H1 (cell line): Measurements from ENCODE around the gene SULF2. TPM values are rescaled to one million over a fixed set of nuclear protein-coding genes. Genes with fewer than 3 reads are reported as not detected.

ENCODE experiments used
- CTCF ChIA-PET: fragments of 300-600 bp; sonication (Branson Sonifier 250); formaldehyde crosslinking; loops from one replicate; lab custom pipeline; 2021; ENCODE audit not compliant: partially characterized antibody; lab: Charles Lee
- POLR2A ChIA-PET: fragments of 300-600 bp; sonication (Branson Sonifier 250); formaldehyde crosslinking; loops from one replicate; lab custom pipeline; 2021; ENCODE audit warnings: inconsistent platforms; ENCODE audit not compliant: partially characterized antibody; lab: Charles Lee
- DNase-seq, 2 experiments: peaks; one replicate each; pipeline versions ENCODE4 v3.0.0 to v3.0.0-alpha.2; 2010 to 2022; ENCODE audit warnings: low spot score in 2 of 2, low read depth in 1 of 2, mixed read lengths in 1 of 2
- FAIRE-seq: peaks from 2 replicates; lab custom pipeline; 2011; peaks lifted over from hg19 to GRCh38; lab: Jason Lieb, UNC
- H2AFZ ChIP-seq: 2 replicates; pipeline ENCODE4 v1.8.1; 2012; ENCODE audit warnings: low read length, inconsistent platforms
- H2AK5ac ChIP-seq: 2 replicates; pipeline ENCODE4 v1.6.1; 2013; ENCODE audit warnings: low read depth, low read length
- H2BK120ac ChIP-seq: replicated peaks from 2 replicates; pipeline ENCODE3; 2013; ENCODE audit warnings: low read depth, low read length, inconsistent platforms
- H2BK12ac ChIP-seq: 2 replicates; pipeline ENCODE4 v1.6.1; 2013; ENCODE audit warnings: low read depth, low read length
- H2BK15ac ChIP-seq: 2 replicates; pipeline ENCODE4 v1.6.1; 2013; ENCODE audit warnings: low read length
- H2BK20ac ChIP-seq: 2 replicates; pipeline ENCODE4 v1.6.1; 2013; ENCODE audit warnings: low read length
- H2BK5ac ChIP-seq: 2 replicates; pipeline ENCODE4 v1.6.1; 2013; ENCODE audit warnings: low read depth, low read length
- H3K14ac ChIP-seq: 2 replicates; pipeline ENCODE4 v1.6.1; 2013; ENCODE audit warnings: inconsistent platforms; ENCODE audit not compliant: insufficient read length
- H3K18ac ChIP-seq: 2 replicates; pipeline ENCODE4 v1.6.1; 2013; ENCODE audit warnings: low read length; ENCODE audit errors: extremely low read depth
- H3K23ac ChIP-seq: 2 replicates; pipeline ENCODE4 v1.6.1; 2013; ENCODE audit warnings: inconsistent platforms; ENCODE audit not compliant: insufficient read length
- H3K23me2 ChIP-seq: 2 replicates; pipeline ENCODE4 v1.6.1; 2013; ENCODE audit warnings: low read depth, low read length
- H3K27ac ChIP-seq: 2 replicates; pipeline ENCODE4 v1.6.1; 2011; ENCODE audit warnings: low read depth, low read length, inconsistent platforms
- H3K27me3 ChIP-seq, 4 experiments: replicated peaks in 1 of 4; 1 replicate in 1 of 4; 2 replicates in 3 of 4; pipeline versions ENCODE4 v1.6.1 to v1.8.1; 2011 to 2013; ENCODE audit warnings: low read length in 3 of 4, mild to moderate bottlenecking in 3 of 4, inconsistent platforms in 2 of 4, mixed read lengths in 2 of 4, moderate library complexity in 1 of 4; ENCODE audit not compliant: control insufficient read depth in 3 of 4, insufficient read depth in 3 of 4; ENCODE audit errors: extremely low read depth in 1 of 4
- H3K36me3 ChIP-seq, 4 experiments: 2 replicates each; pipeline versions ENCODE4 v1.6.1 to v1.8.1; 2011 to 2013; ENCODE audit warnings: mild to moderate bottlenecking in 4 of 4, low read length in 3 of 4, moderate library complexity in 2 of 4, control low read depth in 1 of 4, inconsistent platforms in 1 of 4; ENCODE audit not compliant: insufficient read depth in 4 of 4, control insufficient read depth in 2 of 4
- H3K4ac ChIP-seq: replicated peaks from 2 replicates; pipeline ENCODE3; 2013; ENCODE audit warnings: low read length, low read depth, mixed read lengths, inconsistent platforms; ENCODE audit not compliant: insufficient read length
- H3K4me1 ChIP-seq, 4 experiments: replicated peaks in 1 of 4; 1 replicate in 1 of 4; 2 replicates in 3 of 4; pipeline versions ENCODE4 v1.6.1 to v1.8.1; 2011 to 2013; ENCODE audit warnings: low read length in 3 of 4, inconsistent platforms in 2 of 4, mixed read lengths in 1 of 4; ENCODE audit not compliant: insufficient read depth in 4 of 4, control insufficient read depth in 3 of 4
- H3K4me2 ChIP-seq, 2 experiments: 2 replicates each; pipeline versions ENCODE4 v1.6.1 to v1.8.1; 2011 to 2013; ENCODE audit warnings: low read depth in 2 of 2, low read length in 2 of 2, control low read depth in 1 of 2, inconsistent platforms in 1 of 2, mild to moderate bottlenecking in 1 of 2; ENCODE audit not compliant: insufficient read depth in 1 of 2
- H3K4me3 ChIP-seq, 4 experiments: fragments of 200-600, 300-600 bp in 1 of 4; sonication (generic), shearing (Covaris generic), sonication (Bioruptor Twin) in 1 of 4; 2 replicates each; pipeline versions ENCODE4 v1.5.1 to v1.8.1; 2011 to 2016; ENCODE audit warnings: low read length in 4 of 4, low read depth in 3 of 4, control low read depth in 2 of 4, inconsistent platforms in 2 of 4, mild to moderate bottlenecking in 2 of 4, mixed read lengths in 1 of 4, moderate library complexity in 1 of 4; ENCODE audit not compliant: insufficient read depth in 2 of 4; ENCODE audit errors: extremely low read depth in 1 of 4
- H3K56ac ChIP-seq: replicated peaks from 2 replicates; pipeline ENCODE3; 2013; ENCODE audit warnings: low read depth, mild to moderate bottlenecking, mixed read lengths, low read length, inconsistent platforms; ENCODE audit not compliant: insufficient read length
- H3K79me1 ChIP-seq: 2 replicates; pipeline ENCODE4 v1.6.1; 2013; ENCODE audit warnings: low read depth, low read length, control low read depth
- H3K79me2 ChIP-seq, 2 experiments: 2 replicates each; pipeline versions ENCODE4 v1.6.1 to v1.8.1; 2012 to 2013; ENCODE audit warnings: low read length in 2 of 2, mild to moderate bottlenecking in 2 of 2, inconsistent platforms in 1 of 2; ENCODE audit not compliant: insufficient read depth in 2 of 2, control insufficient read depth in 1 of 2
- H3K9ac ChIP-seq, 4 experiments: replicated peaks in 1 of 4; 1 replicate in 1 of 4; 2 replicates in 3 of 4; pipeline versions ENCODE4 v1.6.1 to v1.8.1; 2011 to 2013; ENCODE audit warnings: low read depth in 3 of 4, low read length in 3 of 4, control low read depth in 2 of 4, mild to moderate bottlenecking in 2 of 4, moderate library complexity in 2 of 4, inconsistent platforms in 1 of 4; ENCODE audit errors: extremely low read depth in 1 of 4
- H3K9me3 ChIP-seq, 2 experiments: 2 replicates each; pipeline versions ENCODE4 v1.6.1 to v1.8.1; 2012 to 2013; ENCODE audit warnings: mild to moderate bottlenecking in 2 of 2, moderate library complexity in 2 of 2, control low read depth in 1 of 2, inconsistent platforms in 1 of 2, low read depth in 1 of 2, low read length in 1 of 2, mixed read lengths in 1 of 2; ENCODE audit not compliant: insufficient read depth in 2 of 2
- H4K20me1 ChIP-seq, 2 experiments: replicated peaks in 1 of 2; 2 replicates each; pipeline versions ENCODE3 to v1.8.1; 2011 to 2013; ENCODE audit warnings: inconsistent platforms in 2 of 2, low read length in 2 of 2, mild to moderate bottlenecking in 1 of 2; ENCODE audit not compliant: insufficient read depth in 2 of 2, control insufficient read depth in 1 of 2
- H4K5ac ChIP-seq: 2 replicates; pipeline ENCODE4 v1.6.1; 2013; ENCODE audit warnings: low read length, low read depth, mixed read lengths, inconsistent platforms; ENCODE audit not compliant: insufficient read length
- H4K8ac ChIP-seq: 2 replicates; pipeline ENCODE4 v1.8.0; 2013; ENCODE audit warnings: mild to moderate bottlenecking, moderate library complexity, low read length, inconsistent platforms; ENCODE audit not compliant: insufficient read depth; ENCODE audit errors: extremely low read depth
- H4K91ac ChIP-seq: replicated peaks from 2 replicates; pipeline ENCODE3; 2013; ENCODE audit warnings: low read length, mixed read lengths, inconsistent platforms; ENCODE audit not compliant: insufficient read length
- CEBPB ChIP-seq: IDR thresholded peaks from 2 replicates; pipeline ENCODE4 v1.6.1; 2012; ENCODE audit warnings: low read depth, low read length
- POLR2AphosphoS5 ChIP-seq: IDR thresholded peaks from 2 replicates; pipeline ENCODE4 v1.6.1; 2011; ENCODE audit warnings: low read depth, low read length
- SAP30 ChIP-seq: fragments of 300-600 bp; sonication (generic); IDR thresholded peaks from 2 replicates; pipeline ENCODE4 v1.7.1; 2012; ENCODE audit warnings: low read length, moderate library complexity, mild to moderate bottlenecking, inconsistent platforms; ENCODE audit not compliant: insufficient read depth, insufficient replicate concordance
- SIRT6 ChIP-seq: IDR thresholded peaks from one replicate; pipeline ENCODE4 v1.7.1; 2012; ENCODE audit warnings: low read length, inconsistent platforms
- SIX5 ChIP-seq: IDR thresholded peaks from 2 replicates; pipeline ENCODE4 v1.6.1; 2011; ENCODE audit warnings: mild to moderate bottlenecking, low read depth, low read length
- SP4 ChIP-seq: IDR thresholded peaks from 2 replicates; pipeline ENCODE4 v1.6.1; 2012; ENCODE audit warnings: low read length, inconsistent platforms
- WGBS, 2 experiments: shearing (Covaris generic) in 1 of 2; methylation state at CpG; one replicate each; pipeline versions ENCODE4 v1.1.6 to v1.1.7; 2013 to 2015; ENCODE audit warnings: low lambda C conversion rate in 2 of 2, mixed read lengths in 2 of 2, inconsistent platforms in 1 of 2, low coverage in 1 of 2, missing lambda C conversion rate in 1 of 2; ENCODE audit not compliant: insufficient replicate concordance in 2 of 2, insufficient coverage in 1 of 2, insufficient read length in 1 of 2; ENCODE audit errors: extremely low coverage in 1 of 2, missing lambda C conversion rate in 1 of 2; 5-methylcytosine and 5-hydroxymethylcytosine counted together
- polyA plus RNA-seq, 7 experiments: library from polyadenylated mRNA; depleted of rRNA in 3 of 7; stranded (reverse) in 5 of 7; unstranded in 2 of 7; fragments of >200 nt in 5 of 7; fragments of 200-250 nt in 2 of 7; gene quantifications; 1 replicate in 5 of 7; 2 replicates in 1 of 7; 4 replicates in 1 of 7; pipeline versions ENCODE4 v1.2.1 to v1.2.3, GENCODE V29; 2011 to 2013; ENCODE audit warnings: missing spikeins in 2 of 7, mixed read lengths in 2 of 7
- total RNA-seq: library from RNA; stranded (reverse); fragmentation: NEBNext Ultra II Directional; extraction: Animal tissue kit (Norgen Biotek cat#: 25700); gene quantifications from 2 replicates; pipeline ENCODE4 v1.2.1, GENCODE V29; 2021

The SULF2 gene
- total and polyA plus RNA-seq, 2 of the 8 experiments (the other 6 are each of a cell fraction or from before 2014, with no cell fraction given) = 15.7 to 28.2 TPM

GRCh38 chr20:47660602-47660905, 124.7 kb downstream of the SULF2 start:
- no peak overlapping the region for H3K18ac ChIP-seq

More at GRCh38 chr20:47660602-47660905, 124.7 kb downstream of the SULF2 start:
- Histone ChIP-seq H3K4ac (no peak overlapping the region), H4K20me1 (no peaks in the 10 kb centered on the region), H3K79me1 (no peaks in the 10 kb centered on the region), H3K9me3 (no peaks in the 10 kb centered on the region), H3K4me1 (peaks cover 0 to 4% (median 1%) of the 10 kb centered on the region in 4 experiments; a peak in 4 of 7 replicates), H3K4me3 (no peak overlapping the region), H3K27me3 (no peaks in the 10 kb centered on the region), H3K36me3 (peaks cover 0 to 19% (median 0%) of the 10 kb centered on the region in 4 experiments; a peak in 2 of 8 replicates), H3K23ac (no peak overlapping the region), H4K8ac (no peak overlapping the region), H3K23me2 (no peaks in the 10 kb centered on the region), H2BK15ac (no peak overlapping the region), H4K91ac (no peak overlapping the region), H2BK120ac (no peak overlapping the region), H3K79me2 (no peaks in the 10 kb centered on the region), H2BK12ac (no peak overlapping the region), H3K14ac (no peak overlapping the region), H3K4me2 (no peak overlapping the region), H2BK5ac (no peak overlapping the region), H4K5ac (no peak overlapping the region), H3K56ac (no peak overlapping the region), H2BK20ac (no peak overlapping the region), H2AFZ (no peak overlapping the region), H2AK5ac (no peak overlapping the region), H3K27ac (no peak overlapping the region), H3K9ac (no peak overlapping the region)
- no peak for TF ChIP-seq SP4
- TF ChIP-seq POLR2AphosphoS5 = no peak
- TF ChIP-seq SAP30 = no peak
- no peak for TF ChIP-seq SIRT6
- no peak for TF ChIP-seq CEBPB
- no peak for TF ChIP-seq SIX5
- WGBS, 2 experiments = 90% methylated on average over 2 of the region's 2 CpGs; no CpG with 5 or more reads in 1 of the 2 experiments
- POLR2A ChIA-PET = interaction anchor here (2.0 kb wide), 1 partner anchor 11 kb away, joined by 4 read pairs; no protein-coding TSS in a partner anchor
- DNase-seq (no peak), FAIRE-seq (no peak)
- CTCF ChIA-PET = interaction anchor here (0.6 to 8.2 kb wide), 2 partner anchors 17 to 243 kb away, joined by 3 to 92 read pairs; no protein-coding TSS in a partner anchor
